Measurements from ENCODE around the gene BEND3.
"Not testable (repeated sequence)": the region's sequence is repeated elsewhere in the genome, so short reads cannot be mapped to it uniquely, and the experiment has no call there.

- TF ChIP-seq POLR2AphosphoS5, POLR2A, CTCF (IDR thresholded peaks at IDR 0.05): not testable (repeated sequence)
Observed at GRCh38 chr6:107118540-107118939, 3.2 kb upstream of the BEND3 start.

All from stomach (tissue), 4 donors.